Measurements from ENCODE around the gene STXBP5. TPM values are rescaled to one million over a fixed set of nuclear protein-coding genes. Genes with fewer than 3 reads are reported as not detected.

Gene STXBP5
- total RNA-seq, 1 experiment from 2014 or later, result 11.6 TPM

- H3K14ac ChIP-seq (ENCODE audit: insufficient read depth, low read length), result no peak overlapping the region
- no peaks in the 10 kb centered on the region for H3K27me3 ChIP-seq (ENCODE audit: insufficient read depth, low read length)
- H4K8ac ChIP-seq (replicated peaks; ENCODE audit: insufficient read length, low read depth, low read length), result no peak overlapping the region
- no peak overlapping the region for H3K27ac Mint-ChIP-seq
- H2BK120ac ChIP-seq (ENCODE audit: low read depth, low read length, poor library complexity, severe bottlenecking), result no peak overlapping the region
- H3K9me3 ChIP-seq (ENCODE audit: control insufficient read depth, low read depth, low read length), result no peaks in the 10 kb centered on the region
- no peak overlapping the region for H2BK12ac ChIP-seq (ENCODE audit: insufficient read length, low read depth, low read length)
- H3T11ph ChIP-seq (ENCODE audit: low read length), result no peak overlapping the region
- no peaks in the 10 kb centered on the region for H4K20me1 ChIP-seq (ENCODE audit: control insufficient read depth, insufficient read depth, insufficient read length)
- H3K4me1 ChIP-seq (ENCODE audit: insufficient read depth, low read length), result no peaks in the 10 kb centered on the region
- H3K56ac ChIP-seq (ENCODE audit: insufficient read length, low read depth, low read length), result no peak overlapping the region
- no peak overlapping the region for H3K4me2 ChIP-seq (ENCODE audit: insufficient read depth, insufficient read length, low read length)
- TF ChIP-seq CTCF (conservative IDR thresholded peaks at IDR 0.05), result peak; percentile 83
- H3K4me1 Mint-ChIP-seq, result peaks cover 3 to 7% of the 10 kb centered on the region in 2 experiments; a peak in 3 of 4 replicates
- H2BK5ac ChIP-seq (ENCODE audit: insufficient read length, low read length), result no peak overlapping the region
- H3K27me3 Mint-ChIP-seq (ENCODE audit: low read depth), result no peaks in the 10 kb centered on the region
- no peak overlapping the region for H2BK20ac ChIP-seq (ENCODE audit: low read depth, low read length, poor library complexity, severe bottlenecking)
- no peak overlapping the region for H2BK15ac ChIP-seq (ENCODE audit: low read depth, low read length)
- H3K23ac ChIP-seq (ENCODE audit: insufficient read length, low read depth, low read length), result no peak overlapping the region
- H2AFZ ChIP-seq (ENCODE audit: low read length), result no peak overlapping the region
- no peak overlapping the region for H3K18ac ChIP-seq (ENCODE audit: insufficient read length, low read depth, low read length)
- no peak overlapping the region for H4K5ac ChIP-seq (ENCODE audit: insufficient read length, low read depth, low read length)
- no peak overlapping the region for H2AK5ac ChIP-seq (ENCODE audit: insufficient read length, low read length)
- no peak overlapping the region for H3K27ac ChIP-seq (ENCODE audit: insufficient read length, low read depth, low read length)
- H4K91ac ChIP-seq (ENCODE audit: insufficient read length, low read depth, low read length), result no peak overlapping the region
- DNase-seq, result no peak
- no peak overlapping the region for H3K9ac ChIP-seq (ENCODE audit: extremely low read depth, insufficient read length, low read length)
- no peak overlapping the region for H3K4me3 Mint-ChIP-seq
- H3K9me3 Mint-ChIP-seq, result no peaks in the 10 kb centered on the region
- H3K4ac ChIP-seq (ENCODE audit: low read depth, low read length), result no peak overlapping the region
- no peaks in the 10 kb centered on the region for H3K79me1 ChIP-seq (ENCODE audit: insufficient read depth, low read depth, low read length, poor library complexity, severe bottlenecking)
- no peaks in the 10 kb centered on the region for H3K23me2 ChIP-seq (ENCODE audit: insufficient read length, low read depth, low read length, poor library complexity, severe bottlenecking)
- H3K36me3 Mint-ChIP-seq (ENCODE audit: insufficient read depth in 1 of 3, low read depth in 3 of 3), result no peaks in the 10 kb centered on the region
- no CpG with 5 or more reads among the region's 5 CpGs for WGBS (ENCODE audit: extremely low coverage, insufficient read length, low lambda C conversion rate)
- no peaks in the 10 kb centered on the region for H3K79me2 ChIP-seq (ENCODE audit: insufficient read depth, low read length)
Measured at GRCh38 chr6:147390909-147391536, 186.8 kb downstream of the STXBP5 start.

Measured in H9 (cell line).